SK-N-MC (cell line): ENCODE data around the gene USP3.

Experiments used
- FOXP2 ChIP-seq: optimal IDR thresholded peaks from 2 replicates; pipeline ENCODE3; 2011; ENCODE audit warnings: mild to moderate bottlenecking, moderate library complexity; ENCODE audit not compliant: insufficient read depth; ENCODE audit errors: extremely low read length, control extremely low read depth
- POLR2AphosphoS5 ChIP-seq: IDR thresholded peaks from 2 replicates; pipeline ENCODE4 v1.6.1; 2012; ENCODE audit warnings: mild to moderate bottlenecking, low read depth, low read length, borderline replicate concordance

DNA sequence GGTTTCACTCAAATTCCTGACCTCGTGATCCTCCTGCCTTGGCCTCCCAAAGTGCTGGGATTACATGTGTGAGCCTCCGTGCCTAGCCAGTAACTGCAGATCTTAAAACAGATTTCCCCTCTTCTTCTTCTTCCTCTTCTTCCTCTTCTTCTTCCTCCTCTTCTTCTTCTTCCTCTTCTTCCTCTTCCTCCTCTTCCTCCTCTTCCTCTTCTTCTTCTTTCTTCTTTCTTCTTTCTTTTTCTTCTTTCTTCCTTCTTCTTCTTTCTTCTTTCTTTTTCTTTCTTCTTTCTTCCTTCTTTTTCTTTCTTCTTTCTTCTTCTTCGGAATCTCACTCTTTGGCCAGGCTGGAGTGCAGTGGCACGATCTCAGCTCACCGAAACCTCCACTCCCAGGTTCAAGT is 7.8 kb downstream of the USP3 start:
- TF ChIP-seq POLR2AphosphoS5 (no peak), FOXP2 (no peak)
